ENCODE data around the gene RPTOR. TPM values are rescaled to one million over a fixed set of nuclear protein-coding genes. Genes with fewer than 3 reads are reported as not detected.

RPTOR gene
- total and polyA plus RNA-seq, 2 donors: 8.1 to 10.3 TPM

DNA sequence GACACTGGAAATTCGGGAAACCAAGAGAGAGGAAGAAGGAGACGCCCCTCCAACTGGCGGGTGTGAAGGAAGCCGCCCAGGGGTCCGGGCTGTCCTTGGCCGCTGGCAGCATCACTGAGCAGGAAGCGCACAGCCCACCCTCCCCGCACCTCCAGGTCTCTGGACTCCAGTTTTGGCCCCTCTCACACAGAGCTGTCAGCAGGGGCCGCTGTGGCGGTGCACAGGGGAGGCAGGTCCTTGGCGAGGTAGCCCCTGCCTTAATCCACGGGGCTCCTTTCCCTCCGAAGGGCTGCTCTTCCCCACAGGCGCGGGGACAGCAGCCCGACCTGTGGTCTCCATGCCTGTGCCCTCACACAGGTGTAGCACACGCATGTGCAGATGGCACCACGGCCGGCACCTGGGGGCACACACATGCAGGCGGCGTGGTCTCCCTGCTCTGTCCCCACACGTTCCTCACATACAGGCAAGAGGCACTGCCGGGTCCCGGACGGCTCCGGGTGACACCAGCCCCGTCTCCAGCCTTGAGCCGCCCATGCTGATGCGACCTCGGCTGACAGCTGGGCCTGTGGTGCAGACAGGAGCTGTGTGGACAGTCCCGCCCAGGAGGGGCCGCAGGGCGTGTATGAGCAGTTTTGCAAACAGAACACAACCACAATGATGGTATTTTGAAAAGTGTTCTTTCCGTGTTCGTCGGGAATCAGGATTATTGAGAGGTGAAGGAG lies 420.4 kb downstream of the RPTOR start:
- no peaks in the 10 kb centered on the region for H3K4me1 ChIP-seq (ENCODE audit: control insufficient read depth in 2 of 2, insufficient read depth in 2 of 2, low read length in 2 of 2)
- no peak overlapping the region for H3K27ac ChIP-seq (ENCODE audit: low read depth in 1 of 2, low read length in 1 of 2)
- H3K36me3 ChIP-seq (ENCODE audit: control insufficient read depth in 2 of 2, insufficient read depth in 2 of 2, low read length in 1 of 2): peaks cover 26 to 48% of the 10 kb centered on the region in 2 donors
- H3K27me3 ChIP-seq (ENCODE audit: control insufficient read depth in 2 of 2, insufficient read depth in 1 of 2, low read length in 1 of 2): peaks cover 0 to 6% of the 10 kb centered on the region in 2 donors
- no peaks in the 10 kb centered on the region for H3K9me3 ChIP-seq (ENCODE audit: control insufficient read depth in 2 of 2, insufficient read depth in 1 of 2, low read length in 1 of 2)
- WGBS: 96% methylated on average over 36 of the region's 36 CpGs
- no peak for DNase-seq (ENCODE audit: low read depth in 6 of 9, low spot score in 9 of 9)
- no peak overlapping the region for H3K4me3 ChIP-seq (ENCODE audit: low read length in 2 of 2)

DNA sequence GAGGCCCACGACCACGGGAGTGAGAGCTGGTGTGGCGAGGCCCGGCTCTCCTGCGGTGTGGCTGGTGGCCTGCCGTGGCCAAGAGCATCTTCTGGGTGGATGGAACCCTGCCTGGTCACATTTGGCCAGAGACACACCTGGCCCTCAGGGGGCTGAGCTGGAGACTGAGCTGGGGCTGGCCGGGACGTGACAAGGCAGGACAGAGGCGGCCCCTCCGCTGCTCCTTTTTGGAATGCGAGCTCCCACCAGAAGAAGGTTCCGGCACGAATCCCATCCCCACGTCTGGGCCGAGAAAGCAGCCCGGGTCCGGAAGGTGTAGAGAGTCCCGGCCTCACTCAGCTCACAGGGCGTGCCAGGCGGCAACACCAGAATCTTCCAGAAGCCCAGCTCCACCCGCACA lies 421.0 kb downstream of the RPTOR start:
- H3K27ac ChIP-seq (ENCODE audit: low read depth in 1 of 2, low read length in 1 of 2): no peak overlapping the region
- 93% methylated on average over 21 of the region's 21 CpGs for WGBS

DNA sequence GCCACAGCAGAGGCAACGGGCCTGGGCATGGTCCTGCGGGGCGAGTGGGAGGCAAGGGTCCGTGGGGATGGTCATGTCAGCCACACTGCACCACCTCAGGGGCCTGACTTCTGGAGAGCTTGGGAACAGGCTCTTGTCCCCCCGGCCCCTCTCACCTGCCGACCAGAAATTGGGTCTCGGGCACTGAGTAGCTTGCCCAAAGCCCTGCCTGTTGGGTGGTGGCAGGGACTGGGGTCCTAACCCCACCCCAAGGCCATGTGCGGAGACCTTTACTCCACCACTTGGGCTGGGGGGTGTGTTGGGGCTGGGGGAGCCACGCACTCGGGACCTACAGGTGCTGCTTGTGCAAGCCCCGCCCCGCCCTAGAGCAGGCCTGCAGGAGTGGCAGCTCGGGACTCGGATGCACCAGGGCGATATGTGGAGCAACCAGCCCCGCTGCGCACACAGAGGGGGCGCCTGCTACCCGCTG lies 422.8 kb downstream of the RPTOR start:
- WGBS: 95% methylated on average over 19 of the region's 19 CpGs
- H3K9me3 ChIP-seq (ENCODE audit: control insufficient read depth in 2 of 2, insufficient read depth in 1 of 2, low read length in 1 of 2): peaks cover 1 to 4% of the 10 kb centered on the region in 2 donors
- peaks cover 0 to 25% of the 10 kb centered on the region in 2 donors for H3K27me3 ChIP-seq (ENCODE audit: control insufficient read depth in 2 of 2, insufficient read depth in 1 of 2, low read length in 1 of 2)
- H3K4me3 ChIP-seq (ENCODE audit: low read length in 2 of 2): no peak overlapping the region
- no peak for DNase-seq (ENCODE audit: low read depth in 6 of 9, low spot score in 9 of 9)
- H3K27ac ChIP-seq (ENCODE audit: low read depth in 1 of 2, low read length in 1 of 2): no peak overlapping the region
- peaks cover 10 to 28% of the 10 kb centered on the region in 2 donors for H3K36me3 ChIP-seq (ENCODE audit: control insufficient read depth in 2 of 2, insufficient read depth in 2 of 2, low read length in 1 of 2)
- peaks cover 4% of the 10 kb centered on the region in 2 donors for H3K4me1 ChIP-seq (ENCODE audit: control insufficient read depth in 2 of 2, insufficient read depth in 2 of 2, low read length in 2 of 2)

More for the DNA sequence above, 421.0 kb downstream of the RPTOR start:
- Histone ChIP-seq H3K36me3 (ENCODE audit: control insufficient read depth in 2 of 2, insufficient read depth in 2 of 2, low read length in 1 of 2) (peaks cover 21 to 43% of the 10 kb centered on the region in 2 donors), H3K4me1 (ENCODE audit: control insufficient read depth in 2 of 2, insufficient read depth in 2 of 2, low read length in 2 of 2) (peaks cover 2 to 4% of the 10 kb centered on the region in 2 donors), H3K9me3 (ENCODE audit: control insufficient read depth in 2 of 2, insufficient read depth in 1 of 2, low read length in 1 of 2) (peaks cover 1% of the 10 kb centered on the region in 2 donors), H3K4me3 (ENCODE audit: low read length in 2 of 2) (no peak overlapping the region), H3K27me3 (ENCODE audit: control insufficient read depth in 2 of 2, insufficient read depth in 1 of 2, low read length in 1 of 2) (peaks cover 0 to 12% of the 10 kb centered on the region in 2 donors)
- no peak for DNase-seq (ENCODE audit: low read depth in 6 of 9, low spot score in 9 of 9)

DNA sequence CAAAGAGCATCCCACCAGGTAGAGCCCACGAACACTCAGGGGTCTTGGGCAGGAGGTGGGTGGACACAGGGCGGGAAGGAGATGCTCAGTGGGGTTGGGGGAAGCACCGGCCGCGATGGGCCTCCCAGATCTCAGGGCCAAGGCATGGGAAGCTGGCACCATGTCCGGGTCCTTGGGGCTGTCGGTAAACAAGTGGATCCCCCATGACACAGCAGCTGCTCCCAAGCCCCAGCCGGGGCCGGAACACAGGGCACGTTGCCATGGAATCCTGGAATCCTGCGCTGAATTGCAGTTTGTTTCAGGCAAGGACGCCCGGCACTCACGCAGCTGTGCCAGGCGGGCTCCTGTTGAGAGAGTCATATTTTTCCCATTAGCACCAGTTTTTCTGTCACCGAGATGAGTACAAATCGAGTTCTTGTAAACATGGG lies 424.0 kb downstream of the RPTOR start:
- Histone ChIP-seq H3K27ac (ENCODE audit: low read depth in 1 of 2, low read length in 1 of 2) (no peak overlapping the region), H3K27me3 (ENCODE audit: control insufficient read depth in 2 of 2, insufficient read depth in 1 of 2, low read length in 1 of 2) (peaks cover 0 to 25% of the 10 kb centered on the region in 2 donors), H3K4me3 (ENCODE audit: low read length in 2 of 2) (no peak overlapping the region), H3K36me3 (ENCODE audit: control insufficient read depth in 2 of 2, insufficient read depth in 2 of 2, low read length in 1 of 2) (peaks cover 6 to 22% of the 10 kb centered on the region in 2 donors), H3K4me1 (ENCODE audit: control insufficient read depth in 2 of 2, insufficient read depth in 2 of 2, low read length in 2 of 2) (peaks cover 4% of the 10 kb centered on the region in 2 donors), H3K9me3 (ENCODE audit: control insufficient read depth in 2 of 2, insufficient read depth in 1 of 2, low read length in 1 of 2) (peaks cover 1 to 4% of the 10 kb centered on the region in 2 donors)
- no peak for DNase-seq (ENCODE audit: low read depth in 6 of 9, low spot score in 9 of 9)
- WGBS: 85% methylated on average over 17 of the region's 17 CpGs

DNA sequence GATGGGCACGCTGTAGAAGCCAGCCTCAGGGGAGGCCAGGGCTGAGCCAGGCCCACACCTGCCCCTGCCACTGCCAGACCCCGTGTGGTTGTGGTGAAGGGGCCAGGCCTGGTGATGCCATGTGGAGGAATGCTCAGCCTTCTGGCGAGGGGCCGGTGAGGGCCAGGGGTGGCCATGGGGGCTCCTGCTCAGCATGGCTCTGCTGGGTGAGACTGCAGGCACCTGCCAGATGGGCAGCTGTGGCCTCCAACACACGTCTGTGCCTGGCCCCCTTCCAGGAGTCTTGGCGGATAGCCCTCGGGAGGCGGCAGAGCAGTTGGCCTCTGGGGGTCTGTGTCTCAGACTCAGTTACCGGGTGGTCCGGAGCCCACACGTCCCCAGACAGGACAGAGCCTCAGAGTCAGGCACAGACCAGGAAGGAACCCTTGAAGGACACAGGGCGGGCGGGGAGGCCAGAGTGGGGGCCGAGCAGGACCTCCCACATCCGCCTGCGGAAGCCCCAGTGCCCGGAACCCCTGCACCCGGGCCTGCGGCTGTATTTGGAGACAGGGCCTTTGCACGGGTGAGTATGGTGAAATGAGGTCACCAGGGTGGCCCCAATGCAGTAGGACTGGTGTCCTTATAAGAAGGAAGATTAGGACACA lies 424.5 kb downstream of the RPTOR start:
- no peak overlapping the region for H3K27ac ChIP-seq (ENCODE audit: low read depth in 1 of 2, low read length in 1 of 2)
- peaks cover 6 to 17% of the 10 kb centered on the region in 2 donors for H3K36me3 ChIP-seq (ENCODE audit: control insufficient read depth in 2 of 2, insufficient read depth in 2 of 2, low read length in 1 of 2)
- peaks cover 4% of the 10 kb centered on the region in 2 donors for H3K4me1 ChIP-seq (ENCODE audit: control insufficient read depth in 2 of 2, insufficient read depth in 2 of 2, low read length in 2 of 2)
- 68% methylated on average over 20 of the region's 20 CpGs for WGBS
- no peak overlapping the region for H3K4me3 ChIP-seq (ENCODE audit: low read length in 2 of 2)
- no peak for DNase-seq (ENCODE audit: low read depth in 6 of 9, low spot score in 9 of 9)
- peaks cover 0 to 25% of the 10 kb centered on the region in 2 donors for H3K27me3 ChIP-seq (ENCODE audit: control insufficient read depth in 2 of 2, insufficient read depth in 1 of 2, low read length in 1 of 2)
- H3K9me3 ChIP-seq (ENCODE audit: control insufficient read depth in 2 of 2, insufficient read depth in 1 of 2, low read length in 1 of 2): peaks cover 1 to 4% of the 10 kb centered on the region in 2 donors

DNA sequence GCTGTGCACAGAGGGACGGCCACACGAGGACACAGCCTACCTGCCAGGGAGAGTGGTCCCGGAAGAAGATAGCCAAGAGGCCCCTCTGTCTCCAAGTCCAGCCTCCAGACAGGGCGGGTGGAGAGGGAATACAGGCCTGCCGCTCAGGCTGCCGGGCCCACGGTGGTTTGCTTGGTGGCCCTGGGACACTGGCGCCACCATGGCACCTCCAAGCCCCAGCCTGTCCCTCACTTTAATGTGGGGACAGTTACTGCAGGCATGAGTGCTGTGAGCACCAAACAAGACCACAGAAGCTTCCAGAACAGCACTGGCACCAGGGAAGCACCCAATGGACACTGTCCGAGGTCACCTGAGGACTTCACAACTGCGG lies 425.0 kb downstream of the RPTOR start:
- 88% methylated on average over 10 of the region's 10 CpGs for WGBS
- Histone ChIP-seq H3K4me1 (ENCODE audit: control insufficient read depth in 2 of 2, insufficient read depth in 2 of 2, low read length in 2 of 2) (peaks cover 4% of the 10 kb centered on the region in 2 donors), H3K4me3 (ENCODE audit: low read length in 2 of 2) (no peak overlapping the region)

GRCh38 chr17:80970044-80970761 lies 425.6 kb downstream of the RPTOR start:
- DNase-seq (ENCODE audit: low read depth in 6 of 9, low spot score in 9 of 9): peak in 2 of 9 donors; percentile 33 to 37
- Histone ChIP-seq H3K4me1 (ENCODE audit: control insufficient read depth in 2 of 2, insufficient read depth in 2 of 2, low read length in 2 of 2) (peaks cover 4% of the 10 kb centered on the region in 2 donors), H3K9me3 (ENCODE audit: control insufficient read depth in 2 of 2, insufficient read depth in 1 of 2, low read length in 1 of 2) (peaks cover 1 to 4% of the 10 kb centered on the region in 2 donors), H3K27me3 (ENCODE audit: control insufficient read depth in 2 of 2, insufficient read depth in 1 of 2, low read length in 1 of 2) (peaks cover 0 to 25% of the 10 kb centered on the region in 2 donors), H3K4me3 (ENCODE audit: low read length in 2 of 2) (no peak overlapping the region), H3K27ac (ENCODE audit: low read depth in 1 of 2, low read length in 1 of 2) (no peak overlapping the region), H3K36me3 (ENCODE audit: control insufficient read depth in 2 of 2, insufficient read depth in 2 of 2, low read length in 1 of 2) (peaks cover 2 to 6% of the 10 kb centered on the region in 2 donors)
- 27% methylated on average over 20 of the region's 20 CpGs for WGBS

More for the DNA sequence above, 425.0 kb downstream of the RPTOR start:
- H3K27me3 ChIP-seq (ENCODE audit: control insufficient read depth in 2 of 2, insufficient read depth in 1 of 2, low read length in 1 of 2): peaks cover 0 to 25% of the 10 kb centered on the region in 2 donors
- peaks cover 1 to 4% of the 10 kb centered on the region in 2 donors for H3K9me3 ChIP-seq (ENCODE audit: control insufficient read depth in 2 of 2, insufficient read depth in 1 of 2, low read length in 1 of 2)
- no peak for DNase-seq (ENCODE audit: low read depth in 6 of 9, low spot score in 9 of 9)
- H3K36me3 ChIP-seq (ENCODE audit: control insufficient read depth in 2 of 2, insufficient read depth in 2 of 2, low read length in 1 of 2): peaks cover 5 to 12% of the 10 kb centered on the region in 2 donors
- no peak overlapping the region for H3K27ac ChIP-seq (ENCODE audit: low read depth in 1 of 2, low read length in 1 of 2)

GRCh38 chr17:80970762-80971703 lies 426.4 kb downstream of the RPTOR start:
- no peak for DNase-seq (ENCODE audit: low read depth in 6 of 9, low spot score in 9 of 9)

More at GRCh38 chr17:80970762-80971703, 426.4 kb downstream of the RPTOR start:
- Histone ChIP-seq H3K4me3 (ENCODE audit: low read length in 2 of 2) (no peak overlapping the region), H3K27me3 (ENCODE audit: control insufficient read depth in 2 of 2, insufficient read depth in 1 of 2, low read length in 1 of 2) (peaks cover 0 to 25% of the 10 kb centered on the region in 2 donors), H3K36me3 (ENCODE audit: control insufficient read depth in 2 of 2, insufficient read depth in 2 of 2, low read length in 1 of 2) (peaks cover 0 to 2% of the 10 kb centered on the region in 2 donors), H3K9me3 (ENCODE audit: control insufficient read depth in 2 of 2, insufficient read depth in 1 of 2, low read length in 1 of 2) (peaks cover 1 to 4% of the 10 kb centered on the region in 2 donors), H3K27ac (ENCODE audit: low read depth in 1 of 2, low read length in 1 of 2) (no peak overlapping the region), H3K4me1 (ENCODE audit: control insufficient read depth in 2 of 2, insufficient read depth in 2 of 2, low read length in 2 of 2) (peaks cover 4% of the 10 kb centered on the region in 2 donors)
- WGBS: 71% methylated on average over 26 of the region's 26 CpGs

All from thymus (tissue), 11 donors.